RWPE2 (cell line): ENCODE results near the gene NT5C1B.

Experiments
- ATAC-seq: fragments of 200-7000 bp; cut with Tn5 transposase; 3 replicates; pipeline ENCODE4 v1.9.1; 2021; ENCODE audit warnings: low read depth
- DNase-seq: peaks from one replicate; pipeline ENCODE4 v3.0.0-alpha.2; 2020; ENCODE audit warnings: low spot score
- H3K27ac ChIP-seq: fragments of 450-650 bp; 2 replicates; pipeline ENCODE4 v1.5.1; 2017; ENCODE audit warnings: mild to moderate bottlenecking; ENCODE audit not compliant: poor library complexity, severe bottlenecking
- H3K27me3 ChIP-seq: fragments of 250-450 bp; sonication (Bioruptor Pico); 2 replicates; pipeline ENCODE4 v1.5.1; 2021; ENCODE audit warnings: mild to moderate bottlenecking, moderate library complexity; ENCODE audit not compliant: insufficient read depth, poor library complexity, severe bottlenecking
- H3K36me3 ChIP-seq: fragments of 250-450 bp; sonication (Bioruptor Pico); 2 replicates; pipeline ENCODE4 v1.5.1; 2020; ENCODE audit warnings: low read depth, mild to moderate bottlenecking, moderate library complexity
- H3K4me1 ChIP-seq: fragments of 250-450 bp; sonication (Bioruptor Pico); 2 replicates; pipeline ENCODE4 v1.5.1; 2021; ENCODE audit warnings: mild to moderate bottlenecking, moderate library complexity; ENCODE audit not compliant: insufficient read depth, poor library complexity, severe bottlenecking
- H3K4me3 ChIP-seq: fragments of 250-450 bp; sonication (Bioruptor Pico); 2 replicates; pipeline ENCODE4 v1.5.1; 2021; ENCODE audit warnings: mild to moderate bottlenecking, moderate library complexity; ENCODE audit not compliant: severe bottlenecking
- H3K9me3 ChIP-seq: fragments of 250-450 bp; sonication (Bioruptor Pico); 2 replicates; pipeline ENCODE4 v1.5.1; 2021; ENCODE audit warnings: mild to moderate bottlenecking, moderate library complexity; ENCODE audit not compliant: severe bottlenecking
- TF ChIP-seq, protein P1 (sequence below): fragments of 450-650 bp; IDR thresholded peaks from one replicate; pipeline ENCODE4 v1.5.1; 2017; ENCODE audit warnings: mild to moderate bottlenecking, moderate library complexity; ENCODE audit not compliant: poor library complexity, severe bottlenecking

The NT5C1B gene

DNA sequence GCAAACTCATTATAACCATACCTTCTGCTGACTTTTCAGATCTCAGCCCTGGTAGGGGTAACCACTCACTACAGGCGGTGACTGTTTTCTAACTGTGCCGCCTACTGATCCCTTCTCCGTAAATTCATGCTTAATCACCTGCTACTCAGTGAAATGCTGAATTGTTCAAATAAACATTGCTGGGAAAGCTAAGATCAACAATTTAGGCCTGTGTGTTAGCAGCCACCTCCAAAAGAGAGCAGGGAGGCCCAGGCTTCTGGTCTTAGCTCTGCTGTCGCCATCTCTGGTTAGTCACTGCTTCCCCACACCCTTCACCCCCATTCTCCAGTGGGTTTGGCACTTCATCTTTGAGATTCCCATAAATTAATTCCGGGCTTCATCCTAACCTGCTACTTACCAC, 21.8 kb upstream of the NT5C1B start:
- DNase-seq: no peak
- ATAC-seq: no peak
- Histone ChIP-seq H3K4me1 (no peaks in the 10 kb centered on the region), H3K4me3 (no peak overlapping the region), H3K36me3 (no peaks in the 10 kb centered on the region), H3K27ac (no peak overlapping the region), H3K27me3 (no peaks in the 10 kb centered on the region), H3K9me3 (no peaks in the 10 kb centered on the region)
- TF ChIP-seq, protein P1, sequence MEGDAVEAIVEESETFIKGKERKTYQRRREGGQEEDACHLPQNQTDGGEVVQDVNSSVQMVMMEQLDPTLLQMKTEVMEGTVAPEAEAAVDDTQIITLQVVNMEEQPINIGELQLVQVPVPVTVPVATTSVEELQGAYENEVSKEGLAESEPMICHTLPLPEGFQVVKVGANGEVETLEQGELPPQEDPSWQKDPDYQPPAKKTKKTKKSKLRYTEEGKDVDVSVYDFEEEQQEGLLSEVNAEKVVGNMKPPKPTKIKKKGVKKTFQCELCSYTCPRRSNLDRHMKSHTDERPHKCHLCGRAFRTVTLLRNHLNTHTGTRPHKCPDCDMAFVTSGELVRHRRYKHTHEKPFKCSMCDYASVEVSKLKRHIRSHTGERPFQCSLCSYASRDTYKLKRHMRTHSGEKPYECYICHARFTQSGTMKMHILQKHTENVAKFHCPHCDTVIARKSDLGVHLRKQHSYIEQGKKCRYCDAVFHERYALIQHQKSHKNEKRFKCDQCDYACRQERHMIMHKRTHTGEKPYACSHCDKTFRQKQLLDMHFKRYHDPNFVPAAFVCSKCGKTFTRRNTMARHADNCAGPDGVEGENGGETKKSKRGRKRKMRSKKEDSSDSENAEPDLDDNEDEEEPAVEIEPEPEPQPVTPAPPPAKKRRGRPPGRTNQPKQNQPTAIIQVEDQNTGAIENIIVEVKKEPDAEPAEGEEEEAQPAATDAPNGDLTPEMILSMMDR: no peak

DNA sequence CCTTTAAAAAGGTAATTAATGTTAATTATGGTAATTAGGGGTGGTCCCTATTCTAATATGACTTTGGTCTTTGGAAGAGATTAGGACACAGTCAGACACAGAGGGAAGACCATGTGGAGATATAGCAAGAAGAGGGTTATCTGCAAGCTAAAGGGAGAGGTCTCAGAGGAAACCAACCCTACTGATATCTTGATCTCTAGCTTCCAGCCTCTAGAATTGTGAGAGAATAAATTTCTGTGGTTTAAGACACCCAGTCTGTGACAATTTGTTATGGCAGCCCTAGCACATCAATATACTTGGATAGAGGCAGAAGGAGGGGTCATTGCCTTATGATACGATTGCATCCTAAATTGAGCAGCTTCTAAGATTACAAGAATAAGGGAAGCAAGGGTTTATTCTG, 21.3 kb upstream of the NT5C1B start:
- TF ChIP-seq, protein P1: no peak
- no peak for DNase-seq
- Histone ChIP-seq H3K4me3 (no peak overlapping the region), H3K36me3 (no peaks in the 10 kb centered on the region), H3K27ac (no peak overlapping the region), H3K9me3 (no peaks in the 10 kb centered on the region), H3K4me1 (no peaks in the 10 kb centered on the region), H3K27me3 (no peaks in the 10 kb centered on the region)
- no peak for ATAC-seq

DNA sequence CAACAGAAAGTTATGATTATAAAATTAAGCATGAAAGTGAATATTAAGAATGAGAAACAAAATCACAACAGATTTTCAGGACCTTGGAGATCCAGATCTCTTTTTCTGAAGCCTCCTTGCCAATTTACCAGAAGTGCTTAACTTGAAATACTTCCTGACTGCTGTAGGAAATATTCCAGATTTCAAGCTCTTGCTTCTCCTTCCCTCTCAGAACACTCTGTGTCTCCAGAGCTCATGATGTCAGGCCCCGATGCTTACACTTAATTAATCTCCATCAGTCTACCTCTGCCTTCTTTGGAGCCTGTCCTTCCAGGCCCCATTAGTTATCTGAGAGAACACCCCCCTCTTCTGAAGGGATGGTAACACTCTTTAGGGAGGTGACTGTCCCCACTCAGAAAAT, 20.7 kb upstream of the NT5C1B start:
- DNase-seq: no peak
- TF ChIP-seq, protein P1: no peak
- Histone ChIP-seq H3K36me3 (no peaks in the 10 kb centered on the region), H3K9me3 (no peaks in the 10 kb centered on the region), H3K4me3 (no peak overlapping the region), H3K27ac (no peak overlapping the region), H3K4me1 (no peaks in the 10 kb centered on the region), H3K27me3 (no peaks in the 10 kb centered on the region)
- no peak for ATAC-seq

DNA sequence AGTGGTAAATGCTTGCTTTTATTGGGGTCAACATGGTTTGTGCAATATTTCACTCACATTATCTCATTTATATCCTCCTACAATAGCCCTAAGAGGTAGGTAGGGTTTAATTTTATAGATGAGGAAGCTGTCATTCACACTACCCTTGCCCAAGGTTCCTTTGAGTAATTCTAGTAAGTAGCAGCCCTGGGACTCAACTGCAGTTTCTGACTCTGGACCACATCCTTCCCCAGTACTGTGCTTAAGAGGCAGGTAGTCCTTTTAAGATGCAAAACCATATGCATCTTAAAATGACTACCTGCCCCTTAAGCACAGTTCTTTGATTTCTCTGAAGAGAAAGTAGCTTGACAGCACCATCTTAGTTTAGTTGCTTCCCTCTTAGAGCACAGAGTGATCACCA, 15.7 kb upstream of the NT5C1B start:
- no peak for DNase-seq
- no peaks in the 10 kb centered on the region for H3K4me1 ChIP-seq
- no peak for ATAC-seq

DNA sequence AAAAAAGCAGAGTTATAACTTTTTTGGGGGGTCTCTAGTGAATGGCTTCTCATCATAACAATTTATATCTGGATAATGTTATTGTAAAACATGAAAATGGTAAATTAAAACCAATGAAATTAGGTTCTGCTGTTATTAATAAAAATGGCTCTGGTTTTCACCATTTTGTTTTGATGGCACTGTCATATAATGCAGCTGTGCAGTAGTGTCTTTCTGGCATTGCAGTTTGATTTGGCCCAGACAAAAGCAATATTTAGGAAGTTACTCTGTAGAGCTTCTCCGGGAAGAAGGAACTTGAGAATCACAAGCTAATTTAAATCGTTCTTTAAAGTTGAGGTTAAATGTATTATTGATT, 15.1 kb upstream of the NT5C1B start:
- Histone ChIP-seq H3K36me3 (no peaks in the 10 kb centered on the region), H3K9me3 (no peaks in the 10 kb centered on the region), H3K27ac (no peak overlapping the region), H3K4me3 (no peak overlapping the region), H3K4me1 (no peaks in the 10 kb centered on the region), H3K27me3 (no peaks in the 10 kb centered on the region)
- DNase-seq: no peak
- TF ChIP-seq, protein P1: no peak
- ATAC-seq: no peak

More for the DNA sequence above, 15.7 kb upstream of the NT5C1B start:
- Histone ChIP-seq H3K27me3 (no peaks in the 10 kb centered on the region), H3K36me3 (no peaks in the 10 kb centered on the region), H3K4me3 (no peak overlapping the region), H3K9me3 (no peaks in the 10 kb centered on the region), H3K27ac (no peak overlapping the region)
- TF ChIP-seq, protein P1: no peak
